Measurements from ENCODE around the gene ACOX3.

DNA sequence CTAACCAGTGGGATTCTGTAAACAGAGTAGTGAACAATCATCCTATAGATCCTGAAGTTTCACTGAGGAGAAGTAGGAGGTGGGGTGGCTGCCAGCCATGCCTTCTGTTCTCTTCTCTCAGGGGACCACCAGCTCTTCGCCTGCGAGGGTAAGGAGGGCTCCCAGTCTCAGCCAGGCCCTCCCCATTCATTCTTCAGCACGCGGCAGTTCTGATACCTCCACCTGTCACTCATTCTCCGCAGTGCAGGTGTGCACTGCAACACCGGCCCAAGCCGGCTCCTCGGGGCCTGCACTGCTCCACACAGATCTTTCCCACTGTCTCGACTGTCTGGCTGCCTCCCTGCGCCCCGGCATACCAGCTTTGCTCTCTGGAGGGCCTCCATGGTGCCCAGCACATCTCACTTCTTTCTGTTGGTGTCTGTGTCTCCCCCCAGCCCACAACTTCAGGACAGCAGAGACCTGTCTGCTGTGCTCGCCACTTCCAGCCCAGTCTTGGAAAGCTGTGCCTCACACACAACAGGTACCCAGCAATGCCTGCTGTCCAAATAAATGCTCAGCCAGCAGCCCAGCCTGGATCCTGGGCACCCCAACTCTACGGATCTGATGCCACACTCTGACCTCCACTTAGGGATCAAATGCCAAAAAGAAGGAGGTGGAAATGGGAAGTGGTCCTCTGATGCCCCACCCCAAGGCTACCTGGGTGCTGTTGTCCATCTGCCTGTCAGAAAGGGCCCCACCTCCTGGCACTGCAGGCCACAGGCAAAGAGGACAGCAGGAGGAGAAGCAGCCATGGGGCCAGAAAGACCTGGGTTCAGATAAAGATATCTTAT, 29.0 kb downstream of the ACOX3 start:
- TF ChIP-seq, protein P1, sequence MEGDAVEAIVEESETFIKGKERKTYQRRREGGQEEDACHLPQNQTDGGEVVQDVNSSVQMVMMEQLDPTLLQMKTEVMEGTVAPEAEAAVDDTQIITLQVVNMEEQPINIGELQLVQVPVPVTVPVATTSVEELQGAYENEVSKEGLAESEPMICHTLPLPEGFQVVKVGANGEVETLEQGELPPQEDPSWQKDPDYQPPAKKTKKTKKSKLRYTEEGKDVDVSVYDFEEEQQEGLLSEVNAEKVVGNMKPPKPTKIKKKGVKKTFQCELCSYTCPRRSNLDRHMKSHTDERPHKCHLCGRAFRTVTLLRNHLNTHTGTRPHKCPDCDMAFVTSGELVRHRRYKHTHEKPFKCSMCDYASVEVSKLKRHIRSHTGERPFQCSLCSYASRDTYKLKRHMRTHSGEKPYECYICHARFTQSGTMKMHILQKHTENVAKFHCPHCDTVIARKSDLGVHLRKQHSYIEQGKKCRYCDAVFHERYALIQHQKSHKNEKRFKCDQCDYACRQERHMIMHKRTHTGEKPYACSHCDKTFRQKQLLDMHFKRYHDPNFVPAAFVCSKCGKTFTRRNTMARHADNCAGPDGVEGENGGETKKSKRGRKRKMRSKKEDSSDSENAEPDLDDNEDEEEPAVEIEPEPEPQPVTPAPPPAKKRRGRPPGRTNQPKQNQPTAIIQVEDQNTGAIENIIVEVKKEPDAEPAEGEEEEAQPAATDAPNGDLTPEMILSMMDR (IDR thresholded peaks at IDR 0.05), result no peak
- no peak for TF ChIP-seq POLR2A (IDR thresholded peaks at IDR 0.05)
